Heart right ventricle (tissue), 16 donors: ENCODE data around the gene MSL2. TPM values are rescaled to one million over a fixed set of nuclear protein-coding genes. Genes with fewer than 3 reads are reported as not detected.
"Not testable (repeated sequence)": the region's sequence is repeated elsewhere in the genome, so short reads cannot be mapped to it uniquely, and the experiment has no call there.

ENCODE experiments used
- ATAC-seq, 8 donors: fragments of 200-7000 bp; cut with Tn5 transposase; one replicate each; pipeline ENCODE4 v1.9.1; 2020; ENCODE audit warnings: mild to moderate bottlenecking in 8 of 8, moderate library complexity in 8 of 8, moderate number of reproducible peaks in 1 of 8
- DNase-seq, 2 donors: peaks; one replicate each; pipeline ENCODE4 v3.0.0-alpha.2; 2020
- H3K27ac ChIP-seq, 10 donors: fragments of 200-600 bp; sonication (generic) in 2 of 10; one replicate each; pipeline versions ENCODE4 v1.5.0 to v1.8.0; 2020 to 2022; ENCODE audit warnings: mild to moderate bottlenecking in 3 of 10
- H3K27me3 ChIP-seq, 7 donors: fragments of 200-600 bp; one replicate each; pipeline ENCODE4 v1.8.0; 2021 to 2022; ENCODE audit warnings: mild to moderate bottlenecking in 2 of 7
- H3K36me3 ChIP-seq, 9 donors: fragments of 200-600 bp; sonication (generic) in 1 of 9; one replicate each; pipeline versions ENCODE4 v1.5.0 to v1.8.0; 2020 to 2022; ENCODE audit warnings: mild to moderate bottlenecking in 2 of 9
- H3K4me1 ChIP-seq, 9 donors: fragments of 200-600 bp; sonication (generic) in 1 of 9; one replicate each; pipeline versions ENCODE4 v1.5.0 to v1.8.0; 2020 to 2022; ENCODE audit warnings: mild to moderate bottlenecking in 4 of 9
- H3K4me3 ChIP-seq, 10 donors: fragments of 200-600 bp; sonication (generic) in 2 of 10; one replicate each; pipeline versions ENCODE4 v1.5.0 to v1.8.0; 2020 to 2022; ENCODE audit warnings: mild to moderate bottlenecking in 7 of 10, moderate library complexity in 2 of 10
- H3K9me3 ChIP-seq, 11 donors: fragments of 200-600 bp in 10 of 11; sonication (generic) in 2 of 11; one replicate each; pipeline versions ENCODE4 v1.5.0 to v1.8.0; 2013 to 2022; ENCODE audit warnings: mild to moderate bottlenecking in 2 of 11, control low read depth in 1 of 11, moderate library complexity in 1 of 11
- CTCF ChIP-seq, 9 donors: fragments of 200-600 bp; sonication (generic) in 2 of 9; IDR thresholded peaks; one replicate each; pipeline versions ENCODE4 v1.5.0 to v1.8.0; 2021 to 2022; ENCODE audit warnings: antibody characterized with exemption in 9 of 9, mild to moderate bottlenecking in 5 of 9, moderate library complexity in 1 of 9
- WGBS, 2 donors: extraction: QIAGEN DNeasy Blood & Tissue Kit; methylation state at CpG; one replicate each; pipeline ENCODE4 v1.1.7; 2013; ENCODE audit warnings: inconsistent platforms in 1 of 2; 5-methylcytosine and 5-hydroxymethylcytosine counted together
- intact Hi-C, 10 donors: fragments of 100-400 bp; cut with DNase I; formaldehyde crosslinking; loops; one replicate each; pipeline versions ENCODE4 v1.11.1 to v1.14.2; 2022
- polyA plus RNA-seq, 2 donors: library from polyadenylated mRNA; stranded (reverse); fragments of 200-250 nt; gene quantifications; one replicate each; pipeline ENCODE4 v1.2.3, GENCODE V29; 2013
- total RNA-seq, 10 donors: library from RNA; stranded (reverse); fragmentation: NEBNext Ultra II Directional in 3 of 10; extraction: Animal tissue kit (Norgen Biotek cat#: 25700) in 3 of 10; gene quantifications; one replicate each; pipeline versions ENCODE4 v1.2.1 to v1.2.4, GENCODE V29; 2021 to 2023
- donor health status: Arrhythmogenic right ventricular cardiomyopathy.
- donor health status: ischemic (EF 13 %, LVEDD 7.1; RV severe dilation, severe dysfunction).
- donor health status: healthy with polysubstance abuse.
- donor health status: DM: no; HTN: yes; CAD: no.
- donor health status: DM: no; HTN: no; CAD: no.
- donor health status: ischemic (EF 25% LVEDD 6.9; RV normal size, moderate dysfunction).
- donor health status: ischemic (EF 25% LVEDD 5.7; RV mildly dilated, moderate dysfunction).
- donor health status: healthy.
- donor health status: DM: yes; HTN: yes; CAD: no.
- donor health status: Ischemic cardiomyopathy.
- donor health status: ischemic (EF 35%, LVEDD 5.7; RV mildly dilated, moderate dysfunction).
- donor health status: nonischemic (EF 11% LVEDD 7.7; RV severe dilation, severe dysfunction).
- donor health status: DM: yes; HTN: yes; CAD: no.
- donor health status: PGD.
- donor health status: ischemic (EF 29% LVEDD 5.4; RV normal size, mild dysfunction).
- donor health status: nonischemic (EF 23%, LVEDD 6.1; RV moderate dilation, normal function).

MSL2 gene
- total and polyA plus RNA-seq, 12 donors: 3.8 to 25.2 (median 20.1) TPM

- H3K36me3 ChIP-seq: peaks cover 0 to 54% (median 14%) of the 10 kb centered on the region in 9 donors
- H3K4me1 ChIP-seq: peaks cover 0 to 58% (median 36%) of the 10 kb centered on the region in 9 donors
- DNase-seq (no peak), ATAC-seq (peak in 1 of 8 donors; percentile 22)
- H3K9me3 ChIP-seq: no peaks in the 10 kb centered on the region
- no peak overlapping the region for H3K4me3 ChIP-seq
- no peak for TF ChIP-seq CTCF (IDR thresholded peaks at IDR 0.05)
- 77 to 81% methylated on average over 10 of the region's 10 CpGs for WGBS, 2 donors
- intact Hi-C loops: loop anchor here in 2 of 10 donors (5.0 kb wide), 1 partner anchor 41 kb away; no protein-coding TSS in a partner anchor
- no peaks in the 10 kb centered on the region for H3K27me3 ChIP-seq
- H3K27ac ChIP-seq: no peak overlapping the region
These were observed 44.9 kb downstream of the MSL2 start for GRCh38 chr3:136151219-136151618.

- ATAC-seq (no peak), DNase-seq (no peak)
- no peak for TF ChIP-seq CTCF (IDR thresholded peaks at IDR 0.05)
- peaks cover 0 to 69% (median 17%) of the 10 kb centered on the region in 9 donors for H3K36me3 ChIP-seq
- H3K27me3 ChIP-seq: no peaks in the 10 kb centered on the region
- intact Hi-C loops: loop anchor here in 4 of 10 donors (5.0 to 10.0 kb wide), 2 partner anchors 43 to 45 kb away; partner anchors contain the start of gene MSL2 (in 2 of the 4)
- WGBS, 2 donors: 64 to 68% methylated on average over 3 of the region's 3 CpGs
- H3K27ac ChIP-seq: no peak overlapping the region
- no peaks in the 10 kb centered on the region for H3K9me3 ChIP-seq
- peaks cover 0 to 58% (median 40%) of the 10 kb centered on the region in 9 donors for H3K4me1 ChIP-seq
- no peak overlapping the region for H3K4me3 ChIP-seq
These were observed 46.5 kb downstream of the MSL2 start for GRCh38 chr3:136149667-136150066.

- no peak for TF ChIP-seq CTCF (IDR thresholded peaks at IDR 0.05)
- no peak overlapping the region for H3K4me3 ChIP-seq
- peaks cover 0 to 55% (median 40%) of the 10 kb centered on the region in 9 donors for H3K4me1 ChIP-seq
- no peaks in the 10 kb centered on the region for H3K9me3 ChIP-seq
- no peaks in the 10 kb centered on the region for H3K27me3 ChIP-seq
- H3K27ac ChIP-seq: no peak overlapping the region
- H3K36me3 ChIP-seq: peaks cover 0 to 75% (median 17%) of the 10 kb centered on the region in 9 donors
- intact Hi-C loops: loop anchor here in 2 of 10 donors (10.0 kb wide), 1 partner anchor 48 kb away; the partner anchor contains the start of gene MSL2 (in 2 of the 2)
- ATAC-seq (no peak), DNase-seq (no peak)
- 96% methylated on average over 6 of the region's 6 CpGs for WGBS, 2 donors
These were observed 49.0 kb downstream of the MSL2 start for GRCh38 chr3:136146981-136147729.

- ATAC-seq, H3K27ac ChIP-seq, H3K9me3 ChIP-seq, H3K4me3 ChIP-seq, DNase-seq, H3K27me3 ChIP-seq: not testable (repeated sequence)
- H3K36me3 ChIP-seq: peaks cover 0 to 49% (median 3%) of the 10 kb centered on the region in 9 donors
- H3K4me1 ChIP-seq: peaks cover 0 to 39% (median 22%) of the 10 kb centered on the region in 9 donors
- 92 to 94% methylated on average over 4 of the region's 4 CpGs for whole genome bisulfite sequencing, 2 donors
- intact Hi-C loops: loop anchor here in 2 of 10 donors (10.0 kb wide), 1 partner anchor 50 kb away; the partner anchor contains the start of gene MSL2 (in 2 of the 2)
These were observed 51.7 kb downstream of the MSL2 start for GRCh38 chr3:136144397-136144796.
